ENCODE results near the gene ESR2. TPM values are rescaled to one million over a fixed set of nuclear protein-coding genes. Genes with fewer than 3 reads are reported as not detected.
"Not testable (repeated sequence)": the region's sequence is repeated elsewhere in the genome, so short reads cannot be mapped to it uniquely, and the experiment has no call there.

ESR2 gene
- total RNA-seq, 2 donors from 2014 or later: 0.31 to 1.3 TPM

GRCh38 chr14:64232944-64233343, 61.2 kb downstream of the ESR2 start:
- no peak for DNase-seq
- intact Hi-C loops (cut with DNase I): no loop called here
- no peak for ATAC-seq

- intact Hi-C loops (cut with DNase I): no loop called here
- peak; percentile 56 to 80 for ATAC-seq
- no peak for DNase-seq
Measured at GRCh38 chr14:64232095-64232838, 61.9 kb downstream of the ESR2 start.

- intact Hi-C loops (cut with DNase I): no loop called here
- no peak for ATAC-seq
- DNase-seq: no peak
Measured at GRCh38 chr14:64229489-64229888, 64.7 kb downstream of the ESR2 start.

- intact Hi-C loops (cut with DNase I): no loop called here
- ATAC-seq (no peak), DNase-seq (no peak)
Measured at GRCh38 chr14:64227856-64228255, 66.3 kb downstream of the ESR2 start.

- DNase-seq: no peak
- intact Hi-C loops (cut with DNase I): no loop called here
- ATAC-seq: no peak
Measured at GRCh38 chr14:64225151-64225757, 68.9 kb downstream of the ESR2 start.

GRCh38 chr14:64221391-64222003, 72.7 kb downstream of the ESR2 start:
- intact Hi-C loops (cut with DNase I): no loop called here
- DNase-seq: no peak
- ATAC-seq: no peak

- intact Hi-C loops (cut with DNase I): no loop called here
- peak; percentile 85 to 86 for ATAC-seq
- DNase-seq: peak; percentile 73
Measured at GRCh38 chr14:64220466-64220865, 73.7 kb downstream of the ESR2 start.

- ATAC-seq (peak; percentile 3 to 15), DNase-seq (no peak)
- intact Hi-C loops (cut with DNase I): no loop called here
Measured at GRCh38 chr14:64220056-64220455, 74.1 kb downstream of the ESR2 start.

- DNase-seq: peak; percentile 43
- intact Hi-C loops (cut with DNase I): no loop called here
- ATAC-seq: peak in 1 of 2 donors; percentile 46
Measured at GRCh38 chr14:64218344-64219240, 75.6 kb downstream of the ESR2 start.

GRCh38 chr14:64217834-64218233, 76.3 kb downstream of the ESR2 start:
- intact Hi-C loops (cut with DNase I): no loop called here
- no peak for DNase-seq
- ATAC-seq: no peak

GRCh38 chr14:64217308-64217707, 76.9 kb downstream of the ESR2 start:
- DNase-seq: no peak
- peak in 1 of 2 donors; percentile 50 for ATAC-seq
- intact Hi-C loops (cut with DNase I): no loop called here

GRCh38 chr14:64215978-64216377, 78.2 kb downstream of the ESR2 start:
- intact Hi-C loops (cut with DNase I): no loop called here
- DNase-seq (no peak), ATAC-seq (no peak)

- intact Hi-C loops (cut with DNase I): no loop called here
- ATAC-seq: no peak
- DNase-seq: no peak
Measured at GRCh38 chr14:64215274-64215673, 78.9 kb downstream of the ESR2 start.

- intact Hi-C loops (cut with DNase I): no loop called here
- ATAC-seq (no peak), DNase-seq (no peak)
Measured at GRCh38 chr14:64213853-64214570, 80.2 kb downstream of the ESR2 start.

GRCh38 chr14:64213086-64213485, 81.1 kb downstream of the ESR2 start:
- DNase-seq (no peak), ATAC-seq (no peak)
- intact Hi-C loops (cut with DNase I): no loop called here

- intact Hi-C loops (cut with DNase I): no loop called here
- ATAC-seq (no peak), DNase-seq (no peak)
Measured at GRCh38 chr14:64212666-64213065, 81.5 kb downstream of the ESR2 start.

- DNase-seq; intact Hi-C loops (cut with DNase I); ATAC-seq: not testable (repeated sequence)
Measured at GRCh38 chr14:64210912-64211311, 83.3 kb downstream of the ESR2 start.

GRCh38 chr14:64210216-64210615, 84.0 kb downstream of the ESR2 start:
- intact Hi-C loops (cut with DNase I): no loop called here
- no peak for ATAC-seq
- DNase-seq: no peak

Data from left cardiac atrium (tissue), 4 donors.